GM13977 (cell line): Measurements from ENCODE around the gene VPS11.

Source experiments
- DNase-seq: peaks from one replicate; pipeline ENCODE4 v3.0.0; 2012; ENCODE audit warnings: low spot score
- CTCF ChIP-seq: IDR thresholded peaks from 2 replicates; pipeline ENCODE4 v1.5.1; 2012; ENCODE audit warnings: mild to moderate bottlenecking, control low read depth; ENCODE audit not compliant: insufficient read depth; ENCODE audit errors: extremely low read depth, missing control alignments
- in situ Hi-C: fragments of 300-500 bp; cut with MboI; formaldehyde crosslinking; loops from one replicate; pipeline ENCODE4 v1.12.0; 2022; ENCODE audit warnings: low sequenced_read_pairs, low pct_unique_long_range_greater_than_20kb, mixed read lengths, inconsistent platforms; ENCODE audit not compliant: unreplicated experiment

The VPS11 gene

GRCh38 chr11:119088406-119088805 lies 20.8 kb downstream of the VPS11 start:
- DNase-seq, result no peak
- in situ Hi-C loops, result no loop called here
- no peak for TF ChIP-seq CTCF

- DNase-seq, result no peak
- in situ Hi-C loops, result no loop called here
- TF ChIP-seq CTCF, result no peak
These were observed 21.7 kb downstream of the VPS11 start for GRCh38 chr11:119089319-119089718.

GRCh38 chr11:119091178-119091577 lies 23.6 kb downstream of the VPS11 start:
- no peak for TF ChIP-seq CTCF
- in situ Hi-C loops, result no loop called here
- DNase-seq, result no peak

GRCh38 chr11:119091966-119092879 lies 24.6 kb downstream of the VPS11 start:
- TF ChIP-seq CTCF, result no peak
- in situ Hi-C loops, result no loop called here
- DNase-seq, result no peak

GRCh38 chr11:119092880-119093842 lies 25.5 kb downstream of the VPS11 start:
- in situ Hi-C loops, result no loop called here
- no peak for DNase-seq
- TF ChIP-seq CTCF, result no peak

GRCh38 chr11:119093942-119094815 lies 26.6 kb downstream of the VPS11 start:
- TF ChIP-seq CTCF, result no peak
- in situ Hi-C loops, result no loop called here
- peak; percentile 42 for DNase-seq
